Sciatic nerve (tissue), 2 donors: ENCODE results near the gene NPC1L1. TPM values are rescaled to one million over a fixed set of nuclear protein-coding genes. Genes with fewer than 3 reads are reported as not detected.
"Not testable (repeated sequence)": the region's sequence is repeated elsewhere in the genome, so short reads cannot be mapped to it uniquely, and the experiment has no call there.

Experiments
- ATAC-seq: fragments of 200-7000 bp; cut with Tn5 transposase; one replicate; pipeline ENCODE4 v1.9.1; 2020; ENCODE audit warnings: mild to moderate bottlenecking, moderate library complexity
- DNase-seq: peaks from one replicate; pipeline ENCODE4 v3.0.0-alpha.2; 2020; ENCODE audit warnings: low spot score
- intact Hi-C: fragments of 100-400 bp; cut with DNase I; formaldehyde crosslinking; loops from one replicate; pipeline ENCODE4 v1.14.2; 2022
- total RNA-seq: library from RNA; stranded (reverse); fragmentation: NEBNext Ultra II Directional; extraction: Animal tissue kit (Norgen Biotek cat#: 25700); gene quantifications from one replicate; pipeline ENCODE4 v1.2.1, GENCODE V29; 2021
- donor health status: DM: no; HTN: no; CAD: no.
- donor health status: DM: no; HTN: no; CAD: no.

NPC1L1 gene
- total RNA-seq, 1 donor from 2014 or later = 0.45 TPM

DNA sequence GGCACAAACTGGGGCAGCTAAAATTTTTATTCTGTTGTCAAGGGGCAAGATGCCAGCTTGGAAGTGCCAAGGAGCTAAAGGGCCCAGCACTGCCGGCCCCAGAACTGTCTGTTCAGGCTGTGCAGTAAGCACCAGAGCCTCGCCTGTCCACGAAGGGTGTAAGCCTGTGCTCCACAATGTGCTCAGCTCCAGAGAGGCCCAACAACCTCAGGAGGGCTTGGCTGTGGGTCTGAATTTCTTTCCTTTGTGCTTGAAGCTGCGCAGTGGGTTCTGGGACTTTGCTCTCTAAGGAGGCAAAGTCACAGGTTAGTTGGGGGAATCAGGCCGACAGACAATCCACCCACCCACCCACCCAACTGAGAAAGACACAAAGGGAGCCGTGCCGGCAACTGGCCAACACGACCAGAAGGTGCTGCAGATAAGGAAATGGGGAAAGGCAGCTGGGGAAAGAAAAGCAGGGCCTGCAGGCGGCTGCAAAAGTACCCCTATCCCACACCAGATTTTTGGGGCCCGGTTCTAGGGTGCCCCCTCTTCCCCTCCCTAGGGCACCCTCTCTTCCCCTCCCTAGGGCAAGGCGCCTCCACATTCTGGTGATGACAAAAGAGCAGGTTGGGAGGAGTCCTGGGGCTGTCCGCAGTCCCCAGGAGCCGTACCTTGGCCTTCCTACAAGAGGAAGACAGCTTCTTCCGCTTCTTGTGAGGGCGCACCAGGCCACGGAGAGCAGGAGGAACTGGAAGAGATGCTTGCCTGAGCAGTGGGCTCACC is 24.8 kb upstream of the NPC1L1 start:
- intact Hi-C loops = loop anchor here (10.0 kb wide), 1 partner anchor 331 kb away; no protein-coding TSS in a partner anchor
- ATAC-seq (peak; percentile 43), DNase-seq (peak; percentile 51)

DNA sequence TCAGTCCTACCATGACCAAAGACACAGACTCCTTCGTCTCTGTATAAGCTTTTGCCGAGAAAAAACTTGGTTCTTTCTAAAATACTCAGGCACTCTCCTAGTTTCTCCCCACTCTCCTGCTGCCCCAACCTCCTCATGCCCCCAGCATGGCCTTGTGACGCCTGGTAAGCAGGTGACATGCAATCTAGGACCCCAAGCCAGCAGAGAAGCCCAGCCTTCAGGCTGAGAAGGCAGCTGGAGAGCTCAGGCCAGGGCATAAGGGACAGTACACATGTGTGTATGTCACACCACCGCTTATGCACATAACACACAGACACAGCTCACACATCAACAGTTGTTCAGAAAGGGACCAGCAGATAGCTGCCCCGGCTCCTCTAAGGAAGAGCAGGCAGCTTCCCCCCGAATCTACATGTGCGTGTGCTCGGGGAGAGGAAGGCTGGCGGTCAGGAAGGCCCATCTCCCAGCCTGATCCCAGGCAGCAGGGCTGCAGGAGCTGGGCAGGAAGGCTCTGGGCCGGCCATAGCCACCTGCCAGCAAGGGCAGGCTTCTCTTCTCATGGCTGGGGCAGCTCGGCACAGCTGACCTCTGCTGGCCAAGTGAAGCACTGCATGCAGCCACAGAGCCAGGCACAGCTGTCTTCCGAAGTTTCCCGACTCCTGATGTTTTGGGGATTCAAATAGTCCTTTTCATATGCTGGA is 24.1 kb upstream of the NPC1L1 start:
- ATAC-seq (peak; percentile 88), DNase-seq (peak; percentile 77)
- intact Hi-C loops = loop anchor here (10.0 kb wide), 1 partner anchor 330 kb away; no protein-coding TSS in a partner anchor

DNA sequence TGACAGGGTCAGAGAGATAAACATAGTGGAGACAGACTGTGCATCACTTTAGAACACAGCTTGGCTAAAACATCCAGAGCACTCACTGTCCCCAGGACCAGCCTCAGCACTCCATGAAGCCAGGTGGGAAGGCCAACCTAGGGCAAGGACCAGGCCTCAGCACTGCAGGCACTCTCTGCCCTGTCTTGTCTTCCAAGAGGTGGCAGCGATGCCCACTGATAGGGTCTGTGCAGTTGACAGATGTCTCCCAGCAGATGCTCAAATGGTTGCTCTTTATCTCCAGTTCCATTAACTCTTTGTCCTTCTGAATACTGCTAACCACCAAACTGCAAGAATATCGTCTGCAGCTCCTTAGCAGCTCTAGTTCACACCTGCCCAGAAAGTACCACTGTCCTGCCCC is 23.5 kb upstream of the NPC1L1 start:
- DNase-seq = peak; percentile 53

DNA sequence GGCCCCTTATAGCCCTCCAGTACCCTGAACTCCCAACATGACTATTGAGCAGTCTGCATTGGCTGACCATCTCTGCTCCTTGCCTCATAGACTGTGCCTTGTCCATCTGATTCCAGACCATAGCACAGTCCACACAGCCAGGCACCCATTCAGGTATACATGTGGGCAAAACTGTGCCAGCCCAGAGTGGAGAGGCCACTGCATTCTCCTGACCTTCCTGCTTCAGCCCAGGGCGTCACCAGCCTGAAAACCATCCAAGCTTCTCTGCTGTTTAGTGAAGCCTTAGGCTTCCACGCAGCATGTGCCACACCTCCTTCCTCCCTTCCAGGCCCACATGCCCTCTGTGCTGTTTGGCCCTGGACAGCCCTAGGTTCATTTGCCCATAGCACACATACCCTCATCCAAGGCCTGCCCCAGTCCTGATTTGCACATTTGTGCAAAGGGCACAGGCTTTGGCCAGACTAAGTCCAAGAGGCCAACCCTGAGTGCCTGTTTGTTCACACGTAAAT is 22.1 kb upstream of the NPC1L1 start:
- intact Hi-C loops = loop anchor here (10.0 kb wide), 1 partner anchor 328 kb away; no protein-coding TSS in a partner anchor
- DNase-seq = peak; percentile 38
- peak; percentile 47 for ATAC-seq

More for the DNA sequence above, 23.5 kb upstream of the NPC1L1 start:
- no peak for ATAC-seq
- intact Hi-C loops = loop anchor here (10.0 kb wide), 1 partner anchor 330 kb away; no protein-coding TSS in a partner anchor

DNA sequence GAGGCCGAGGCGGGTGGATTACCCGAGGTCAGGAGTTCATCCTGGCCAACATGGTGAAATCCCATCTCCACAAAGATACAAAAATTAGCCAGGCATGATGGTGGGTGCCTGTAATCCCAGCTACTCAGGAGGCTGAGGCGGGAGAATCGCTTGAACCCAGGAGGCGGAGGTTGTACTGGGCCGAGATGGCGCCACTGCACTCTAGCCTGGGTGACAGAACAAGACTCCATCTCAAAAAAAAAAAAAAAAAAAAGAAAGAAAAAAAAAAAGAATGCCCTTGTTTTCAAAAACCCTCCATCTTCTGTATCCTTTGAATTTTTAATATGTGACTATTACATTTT is 21.5 kb upstream of the NPC1L1 start:
- not testable (repeated sequence) for ATAC-seq, DNase-seq
- intact Hi-C loops = loop anchor here (10.0 kb wide), 1 partner anchor 328 kb away; no protein-coding TSS in a partner anchor

DNA sequence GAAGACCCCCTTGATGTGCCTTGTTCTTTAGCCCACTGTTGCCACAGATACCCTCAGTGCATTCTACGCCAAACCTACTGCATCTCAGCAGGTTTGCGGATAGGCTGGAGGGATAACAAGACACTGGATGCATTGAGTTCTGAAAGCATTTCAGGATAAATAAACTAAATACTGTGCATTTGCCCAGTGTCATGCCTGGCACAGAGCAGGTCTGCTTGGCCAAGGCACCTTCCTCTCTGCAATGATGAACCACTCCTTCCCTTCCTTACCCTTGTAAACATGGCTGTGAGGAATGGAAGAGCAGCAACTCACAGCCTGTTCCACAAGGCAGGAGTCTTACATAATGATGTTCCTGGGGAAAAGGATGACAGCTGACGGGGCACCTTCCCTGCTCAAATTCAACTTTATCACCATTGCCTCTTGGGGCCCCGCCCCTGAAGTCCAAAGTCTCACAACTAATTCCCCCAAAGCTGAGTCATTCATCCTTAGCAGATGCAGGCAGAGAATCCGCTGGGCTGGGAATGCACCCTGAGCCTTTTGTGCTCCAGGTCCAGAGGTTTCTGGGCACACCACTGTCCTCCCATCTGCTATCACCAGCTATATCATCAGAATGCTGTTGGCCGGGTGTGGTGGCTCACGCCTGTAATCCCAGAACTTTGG is 21.0 kb upstream of the NPC1L1 start:
- intact Hi-C loops = loop anchor here (10.0 kb wide), 1 partner anchor 327 kb away; no protein-coding TSS in a partner anchor
- DNase-seq (peak; percentile 27), ATAC-seq (no peak)

DNA sequence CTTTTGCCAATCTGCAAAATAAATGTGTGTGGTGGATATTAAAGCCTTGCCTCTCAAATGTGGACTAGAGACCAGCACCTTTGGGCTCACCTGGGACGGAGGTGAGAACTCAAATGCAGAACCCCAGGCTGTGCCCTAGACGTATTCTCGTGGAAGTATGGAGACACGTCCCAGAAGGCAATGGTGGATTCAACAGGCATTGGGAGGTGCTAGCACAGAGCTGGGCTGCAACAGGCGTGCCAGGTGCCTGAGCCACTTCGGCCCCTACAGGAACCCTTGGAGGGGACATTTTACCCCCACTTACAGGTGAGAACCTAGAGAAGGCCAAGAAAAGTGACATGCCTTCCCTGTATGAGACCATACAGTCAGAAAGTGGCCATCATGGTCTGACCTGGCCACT is 20.4 kb upstream of the NPC1L1 start:
- ATAC-seq (no peak), DNase-seq (peak; percentile 27)
- intact Hi-C loops = loop anchor here (10.0 kb wide), 1 partner anchor 327 kb away; no protein-coding TSS in a partner anchor

DNA sequence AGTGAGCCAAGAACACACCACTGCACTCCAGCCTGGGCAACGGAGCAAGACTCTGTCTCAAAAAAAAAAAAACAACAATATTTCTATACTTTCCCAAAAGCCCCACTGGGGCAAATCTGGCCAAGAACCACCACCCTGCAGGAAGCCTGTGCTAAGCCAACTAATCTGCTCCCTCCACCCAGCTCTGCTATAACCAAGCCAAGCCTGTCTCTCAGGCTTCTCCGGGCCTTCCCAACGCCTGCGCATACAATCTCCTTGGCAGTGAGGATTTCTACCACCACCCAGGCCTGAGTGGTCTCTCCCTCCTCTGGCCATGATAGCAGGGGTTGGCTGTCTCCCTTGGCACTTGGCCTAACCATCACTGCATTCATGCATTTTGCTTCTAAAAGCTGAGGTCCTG is 18.4 kb upstream of the NPC1L1 start:
- intact Hi-C loops = no loop called here
- no peak for ATAC-seq
- DNase-seq = no peak

DNA sequence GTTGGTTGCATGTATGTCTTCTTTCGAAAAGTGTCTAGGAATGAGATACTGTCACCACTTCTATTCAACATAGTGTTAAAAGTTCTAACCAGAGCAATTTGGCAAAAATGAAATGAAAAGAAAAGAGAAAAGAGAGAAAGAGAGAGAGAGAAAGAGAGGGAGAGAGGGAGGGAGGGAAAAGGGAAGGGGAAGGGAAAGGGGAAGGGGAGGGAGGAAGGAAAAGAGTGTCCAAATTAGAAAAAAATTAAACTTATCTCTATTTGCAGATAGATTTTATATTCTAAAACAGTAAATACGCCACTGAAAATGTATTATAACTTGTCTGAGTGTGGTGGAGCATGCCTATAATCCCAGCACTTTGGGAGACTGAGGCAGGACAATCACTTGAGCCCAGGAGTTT is 16.4 kb upstream of the NPC1L1 start:
- intact Hi-C loops = no loop called here
- ATAC-seq = no peak
- DNase-seq = no peak

DNA sequence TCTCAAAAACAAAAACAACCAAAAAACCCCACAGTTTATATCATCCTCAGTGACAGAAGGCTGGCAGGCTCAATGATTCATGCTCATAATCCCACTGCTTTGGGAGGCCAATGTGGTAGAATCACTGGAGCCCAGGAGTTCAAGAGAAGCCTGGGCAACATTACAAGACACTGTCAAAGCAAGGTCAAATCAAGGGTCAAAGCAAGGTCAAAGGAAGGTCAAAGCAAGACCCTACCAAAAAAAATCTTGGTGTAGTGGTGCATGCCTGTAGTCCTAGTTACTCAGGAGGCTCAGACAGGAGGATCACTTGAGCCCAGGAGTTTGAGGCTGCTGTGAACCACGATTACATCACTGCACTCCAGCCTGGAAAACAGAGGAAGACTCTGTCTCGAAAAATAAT is 14.2 kb upstream of the NPC1L1 start:
- no peak for ATAC-seq
- DNase-seq = no peak
- intact Hi-C loops = no loop called here

DNA sequence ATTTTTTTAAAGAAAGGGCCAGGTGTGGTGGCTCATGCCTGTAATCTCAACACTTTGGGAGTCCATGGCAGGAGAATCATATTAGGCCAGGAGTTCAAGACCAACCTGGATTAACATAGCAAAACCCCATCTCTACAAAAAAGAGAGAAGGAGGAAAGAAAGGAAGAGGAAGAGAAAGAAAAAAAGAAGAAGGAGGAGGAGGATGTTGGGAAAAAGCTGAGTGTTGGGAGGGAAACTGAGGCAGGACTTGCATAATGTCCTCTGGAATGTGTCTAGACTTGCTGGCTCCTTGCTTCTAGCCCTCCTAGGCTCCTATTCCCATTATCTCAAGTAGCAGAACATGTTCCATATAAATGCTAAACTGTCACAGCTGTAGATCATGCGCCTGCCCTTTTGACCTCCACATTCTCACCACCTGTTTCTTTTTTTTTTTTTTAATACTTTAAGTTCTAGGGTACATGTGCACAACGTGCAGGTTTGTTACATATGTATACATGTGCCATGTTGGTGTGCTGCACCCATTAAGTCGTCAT is 11.4 kb upstream of the NPC1L1 start:
- intact Hi-C loops, DNase-seq, ATAC-seq: not testable (repeated sequence)

DNA sequence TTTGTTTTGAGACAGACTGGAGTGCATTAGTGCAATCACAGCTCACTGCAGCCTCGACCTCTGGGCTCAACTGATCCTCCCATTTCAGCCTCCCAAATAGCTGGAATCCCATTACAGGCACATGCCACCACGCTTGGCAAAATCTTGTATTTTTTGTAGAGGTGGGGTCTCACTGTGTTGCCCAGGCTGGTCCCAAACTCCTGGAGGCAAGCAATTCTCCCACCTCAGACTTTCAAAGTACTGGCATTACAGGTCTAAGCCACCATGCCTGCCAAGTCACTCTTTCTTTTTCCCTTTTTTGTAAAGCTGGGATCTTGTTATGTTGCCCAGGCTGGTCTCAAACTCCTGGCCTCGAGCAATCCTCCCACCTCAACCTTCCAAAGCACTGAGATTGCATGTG is 8.3 kb upstream of the NPC1L1 start:
- ATAC-seq = no peak
- intact Hi-C loops = no loop called here
- DNase-seq = no peak

DNA sequence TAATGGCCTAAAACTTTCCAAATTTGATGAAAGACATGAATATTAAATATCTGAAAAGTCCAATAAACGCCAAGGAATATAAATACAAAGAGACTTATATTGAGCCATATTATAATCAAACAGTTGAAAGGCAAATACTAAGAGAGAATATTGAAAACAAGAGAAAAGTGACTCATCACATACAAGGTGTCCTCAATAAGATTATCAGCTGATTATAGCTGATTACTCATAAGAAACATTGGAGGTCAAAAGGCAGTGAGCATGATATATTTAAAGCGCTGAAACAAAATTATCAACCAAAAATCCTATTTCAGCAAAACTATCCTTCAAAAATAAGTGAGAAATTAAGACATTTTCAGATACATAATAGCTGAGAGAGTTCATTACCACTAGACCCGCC is 7.8 kb upstream of the NPC1L1 start:
- DNase-seq = no peak
- intact Hi-C loops = no loop called here
- no peak for ATAC-seq

DNA sequence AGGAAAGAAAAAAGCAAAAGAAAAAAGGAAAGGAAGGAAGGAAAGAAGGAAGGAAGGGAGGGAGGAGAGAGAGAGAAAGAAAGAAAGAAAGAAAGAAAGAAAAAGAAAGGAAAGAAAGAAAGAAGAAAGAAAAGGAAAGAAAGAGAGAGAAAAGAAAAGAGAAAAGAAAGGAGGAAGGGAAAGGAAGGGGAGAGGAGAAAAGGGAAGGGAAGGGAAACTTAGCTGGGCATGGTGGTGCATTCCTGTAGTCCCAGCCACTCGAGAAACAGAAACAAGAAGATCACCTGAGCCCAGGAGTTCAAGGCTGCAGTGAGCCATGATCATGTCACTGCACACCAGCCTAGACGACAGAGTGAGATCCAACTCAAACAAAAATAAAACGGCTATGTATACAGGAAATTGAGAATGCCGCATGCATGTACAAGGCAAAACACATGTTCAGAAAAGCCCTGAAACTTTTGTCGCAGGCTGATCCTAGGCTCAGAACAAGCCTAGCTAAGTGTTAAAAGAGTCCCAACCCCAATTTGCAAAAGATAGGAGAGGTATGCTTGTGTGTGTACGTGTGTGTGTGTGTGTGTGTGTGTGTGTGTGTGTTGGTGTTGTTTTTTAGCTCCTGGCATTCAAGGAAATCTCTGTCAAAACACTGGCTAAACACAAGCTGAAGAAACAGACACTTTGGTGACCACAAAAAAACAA is 6.6 kb upstream of the NPC1L1 start:
- intact Hi-C loops = no loop called here
- no peak for ATAC-seq
- DNase-seq = no peak

DNA sequence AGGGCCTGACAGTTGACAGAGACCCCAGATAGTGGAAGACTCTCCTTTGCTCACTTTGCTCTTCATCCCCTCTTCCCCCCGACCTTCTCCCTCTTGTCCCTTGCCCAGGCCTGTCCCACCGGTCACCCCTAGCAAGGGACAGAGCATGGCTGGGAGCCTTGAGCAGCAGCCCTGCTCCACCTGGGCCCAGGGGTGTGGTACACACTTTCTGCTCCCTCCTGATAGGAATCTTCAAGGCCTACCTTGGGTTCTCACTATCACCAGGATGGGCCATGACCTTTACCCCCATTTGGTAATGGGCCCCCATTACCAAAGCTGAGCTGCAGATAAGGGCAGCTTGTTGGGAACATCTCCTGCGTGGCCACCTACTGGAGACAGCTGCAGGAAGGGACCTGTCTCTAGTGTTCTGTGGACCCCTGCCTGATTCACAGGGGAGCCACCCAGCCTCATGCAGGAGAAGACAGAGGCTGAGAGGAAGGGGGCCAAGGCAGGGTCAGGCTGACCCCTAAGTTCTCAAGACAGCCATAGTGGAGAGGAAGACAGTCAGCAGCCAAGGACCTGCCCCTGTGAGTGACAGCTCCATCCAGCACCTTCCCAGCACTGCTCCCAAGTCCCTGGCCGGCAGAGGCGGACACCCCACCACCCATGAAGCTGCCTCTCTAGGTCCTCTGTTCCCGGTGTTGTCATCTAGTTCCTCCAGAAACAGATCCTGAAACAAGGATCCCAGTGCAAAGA is 913 bp upstream of the NPC1L1 start:
- no peak for DNase-seq
- no peak for ATAC-seq
- intact Hi-C loops = no loop called here

DNA sequence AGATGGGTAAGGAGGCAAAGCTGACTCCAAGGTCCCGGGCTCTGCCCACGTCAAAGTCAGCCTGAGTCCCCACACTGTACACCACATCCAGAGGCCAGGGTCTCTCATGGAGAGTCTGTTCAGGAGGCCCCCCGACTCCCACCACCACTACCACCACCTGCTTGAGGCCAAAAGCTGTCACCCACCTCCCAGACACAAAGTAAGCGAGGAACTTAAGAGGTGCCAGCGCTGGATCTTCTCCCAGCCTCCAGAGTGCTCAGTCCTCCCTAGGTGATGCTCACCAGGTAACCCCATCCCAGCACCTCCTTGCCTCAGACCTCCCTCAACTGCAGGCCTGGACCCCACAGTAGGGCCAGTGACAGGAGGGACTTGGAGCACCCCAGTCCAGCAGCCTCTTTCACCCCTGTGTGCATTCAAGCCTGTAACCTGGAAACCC is 520 bp downstream of the NPC1L1 start:
- no peak for ATAC-seq
- intact Hi-C loops = no loop called here
- DNase-seq = no peak

DNA sequence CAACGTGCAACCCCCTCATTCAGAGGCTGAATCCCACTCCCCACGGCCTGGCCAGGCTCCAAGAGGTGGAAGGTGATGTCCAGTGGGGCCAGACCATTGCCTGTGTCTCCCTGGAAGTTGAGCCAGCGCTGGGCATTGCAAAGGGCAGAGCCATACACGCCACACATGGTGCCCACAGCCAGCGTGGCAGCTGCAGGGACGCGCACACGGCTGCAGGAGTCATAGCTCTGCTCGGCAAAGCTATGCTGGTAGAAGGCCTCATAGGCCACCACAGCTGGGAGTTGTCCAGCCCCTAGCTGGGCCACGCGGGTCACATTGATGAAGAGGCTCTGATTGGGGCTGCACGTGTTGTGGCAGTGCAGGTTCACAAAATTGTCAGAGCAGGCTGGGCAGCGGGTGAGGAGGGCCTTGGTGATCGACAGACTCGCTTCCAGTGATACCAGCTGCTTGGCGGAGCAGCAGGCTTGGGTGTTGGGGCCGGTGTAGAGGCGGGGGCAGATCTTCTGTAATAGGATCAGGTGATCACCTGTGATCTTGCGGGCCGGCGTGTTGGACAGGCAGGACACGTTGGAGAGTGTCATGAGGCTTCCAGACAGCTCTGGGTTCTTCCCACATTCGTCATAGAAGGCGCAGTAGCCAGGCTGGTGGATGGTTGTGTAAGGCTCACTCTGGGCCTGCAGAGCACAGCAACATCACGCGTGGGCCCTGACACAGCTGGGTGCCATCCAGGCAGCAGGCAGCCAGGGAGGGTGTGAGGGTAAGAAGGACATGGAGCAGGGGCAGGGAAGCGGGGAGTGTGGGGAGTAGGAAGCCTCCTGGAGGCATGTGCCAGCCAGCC is 1.2 kb downstream of the NPC1L1 start:
- DNase-seq = no peak
- intact Hi-C loops = no loop called here
- peak; percentile 41 for ATAC-seq
